ENCODE results near the gene KCTD12. TPM values are rescaled to one million over a fixed set of nuclear protein-coding genes. Genes with fewer than 3 reads are reported as not detected.

The KCTD12 gene
- total and polyA plus RNA-seq, 2 of the 13 experiments (the other 11 are each of a cell fraction or from before 2014, with no cell fraction given), result not detected

DNA sequence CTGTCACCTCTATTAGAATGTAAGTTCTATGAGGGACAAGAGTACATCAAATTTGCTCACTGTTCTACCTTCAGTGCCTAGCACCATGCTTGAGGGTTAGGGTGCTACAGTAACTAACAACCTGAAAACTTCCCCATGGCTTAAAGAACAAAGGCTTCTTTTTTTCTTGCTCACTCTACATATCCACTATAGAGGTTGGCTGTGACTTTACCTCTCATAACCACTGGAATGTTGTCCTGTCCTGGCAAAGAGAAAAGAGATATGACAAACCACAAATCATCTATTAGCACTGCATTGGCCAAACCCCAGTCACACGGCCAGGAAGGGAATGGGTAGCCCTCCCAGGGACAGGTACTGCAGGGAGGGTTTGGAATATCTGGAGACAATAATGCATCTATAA, 38.9 kb upstream of the KCTD12 start:
- 0% methylated on average over 1 of the region's 1 CpG for WGBS (ENCODE audit: low lambda C conversion rate)
- ATAC-seq, result no peak

More for the DNA sequence above, 38.9 kb upstream of the KCTD12 start:
- H3K9ac ChIP-seq (ENCODE audit: insufficient read depth, low read depth, low read length), result no peak overlapping the region
- H3K4me2 ChIP-seq (ENCODE audit: low read depth, low read length), result no peak overlapping the region
- H3K4me3 ChIP-seq (replicated peaks in 1 of 3; ENCODE audit: insufficient read depth in 1 of 3, low read depth in 2 of 3, low read length in 3 of 3), result no peak overlapping the region
- H3K27ac ChIP-seq (ENCODE audit: extremely low read length, insufficient read depth, low read length), result no peak overlapping the region
- FAIRE-seq (no peak), DNase-seq (ENCODE audit: low spot score) (no peak)
- H2AFZ ChIP-seq (ENCODE audit: low read length), result no peak overlapping the region
- POLR2A ChIA-PET, result no interaction called here
- intact Hi-C loops (cut with micrococcal nuclease; ENCODE audit: unreplicated experiment), result no loop called here
- in situ Hi-C loops (cut with HindIII; ENCODE audit: extremely low pct_ligation_motif_present, low pct_unique_long_range_greater_than_20kb), result no loop called here
- H3K79me2 ChIP-seq (ENCODE audit: insufficient read depth, low read length), result no peaks in the 10 kb centered on the region
- H3K36me3 ChIP-seq (replicated peaks in 1 of 2; ENCODE audit: control insufficient read depth in 1 of 2, insufficient read depth in 2 of 2, low read length in 2 of 2), result no peaks in the 10 kb centered on the region
- no peaks in the 10 kb centered on the region; a peak in 1 of 5 replicates for H3K27me3 ChIP-seq (ENCODE audit: control insufficient read depth in 1 of 2, insufficient read depth in 2 of 2, low read length in 2 of 2)
- TF ChIP-seq, protein P1, sequence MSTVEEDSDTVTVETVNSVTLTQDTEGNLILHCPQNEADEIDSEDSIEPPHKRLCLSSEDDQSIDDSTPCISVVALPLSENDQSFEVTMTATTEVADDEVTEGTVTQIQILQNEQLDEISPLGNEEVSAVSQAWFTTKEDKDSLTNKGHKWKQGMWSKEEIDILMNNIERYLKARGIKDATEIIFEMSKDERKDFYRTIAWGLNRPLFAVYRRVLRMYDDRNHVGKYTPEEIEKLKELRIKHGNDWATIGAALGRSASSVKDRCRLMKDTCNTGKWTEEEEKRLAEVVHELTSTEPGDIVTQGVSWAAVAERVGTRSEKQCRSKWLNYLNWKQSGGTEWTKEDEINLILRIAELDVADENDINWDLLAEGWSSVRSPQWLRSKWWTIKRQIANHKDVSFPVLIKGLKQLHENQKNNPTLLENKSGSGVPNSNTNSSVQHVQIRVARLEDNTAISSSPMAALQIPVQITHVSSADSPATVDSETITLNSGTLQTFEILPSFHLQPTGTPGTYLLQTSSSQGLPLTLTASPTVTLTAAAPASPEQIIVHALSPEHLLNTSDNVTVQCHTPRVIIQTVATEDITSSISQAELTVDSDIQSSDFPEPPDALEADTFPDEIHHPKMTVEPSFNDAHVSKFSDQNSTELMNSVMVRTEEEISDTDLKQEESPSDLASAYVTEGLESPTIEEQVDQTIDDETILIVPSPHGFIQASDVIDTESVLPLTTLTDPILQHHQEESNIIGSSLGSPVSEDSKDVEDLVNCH (CRISPR knock-in tag; IDR thresholded peaks at IDR 0.05), result no peak
- TF ChIP-seq CHD2 (IDR thresholded peaks at IDR 0.05; ENCODE audit: low read depth, low read length) (no peak), MYNN (CRISPR knock-in tag; IDR thresholded peaks at IDR 0.05; ENCODE audit: low read depth) (no peak), NR2F1 (CRISPR knock-in tag; IDR thresholded peaks at IDR 0.05) (no peak), CBFB (CRISPR knock-in tag; IDR thresholded peaks at IDR 0.05) (no peak), ZNF589 (CRISPR knock-in tag; conservative IDR thresholded peaks at IDR 0.05) (no peak)
- TF ChIP-seq, protein P2, sequence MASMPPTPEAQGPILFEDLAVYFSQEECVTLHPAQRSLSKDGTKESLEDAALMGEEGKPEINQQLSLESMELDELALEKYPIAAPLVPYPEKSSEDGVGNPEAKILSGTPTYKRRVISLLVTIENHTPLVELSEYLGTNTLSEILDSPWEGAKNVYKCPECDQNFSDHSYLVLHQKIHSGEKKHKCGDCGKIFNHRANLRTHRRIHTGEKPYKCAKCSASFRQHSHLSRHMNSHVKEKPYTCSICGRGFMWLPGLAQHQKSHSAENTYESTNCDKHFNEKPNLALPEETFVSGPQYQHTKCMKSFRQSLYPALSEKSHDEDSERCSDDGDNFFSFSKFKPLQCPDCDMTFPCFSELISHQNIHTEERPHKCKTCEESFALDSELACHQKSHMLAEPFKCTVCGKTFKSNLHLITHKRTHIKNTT (CRISPR knock-in tag; IDR thresholded peaks at IDR 0.05), result no peak
- TF ChIP-seq, protein P3, sequence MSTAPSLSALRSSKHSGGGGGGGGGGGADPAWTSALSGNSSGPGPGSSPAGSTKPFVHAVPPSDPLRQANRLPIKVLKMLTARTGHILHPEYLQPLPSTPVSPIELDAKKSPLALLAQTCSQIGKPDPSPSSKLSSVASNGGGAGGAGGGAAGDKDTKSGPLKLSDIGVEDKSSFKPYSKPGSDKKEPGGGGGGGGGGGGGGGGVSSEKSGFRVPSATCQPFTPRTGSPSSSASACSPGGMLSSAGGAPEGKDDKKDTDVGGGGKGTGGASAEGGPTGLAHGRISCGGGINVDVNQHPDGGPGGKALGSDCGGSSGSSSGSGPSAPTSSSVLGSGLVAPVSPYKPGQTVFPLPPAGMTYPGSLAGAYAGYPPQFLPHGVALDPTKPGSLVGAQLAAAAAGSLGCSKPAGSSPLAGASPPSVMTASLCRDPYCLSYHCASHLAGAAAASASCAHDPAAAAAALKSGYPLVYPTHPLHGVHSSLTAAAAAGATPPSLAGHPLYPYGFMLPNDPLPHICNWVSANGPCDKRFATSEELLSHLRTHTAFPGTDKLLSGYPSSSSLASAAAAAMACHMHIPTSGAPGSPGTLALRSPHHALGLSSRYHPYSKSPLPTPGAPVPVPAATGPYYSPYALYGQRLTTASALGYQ (CRISPR knock-in tag; IDR thresholded peaks at IDR 0.05), result no peak
- H3K4me1 ChIP-seq (ENCODE audit: insufficient read depth, low read length), result no peaks in the 10 kb centered on the region
- no TSS peak for BruUV-seq (replicated peaks)
- H4K20me1 ChIP-seq (ENCODE audit: insufficient read depth, low read length), result no peaks in the 10 kb centered on the region
- CTCF ChIA-PET (ENCODE audit: low intra/inter-chr PET ratio, low total read pairs), result no interaction called here
- no peaks in the 10 kb centered on the region for H3K9me3 ChIP-seq (ENCODE audit: low read length)
